Lung (tissue), 12 donors: ENCODE results near the gene HMCN2. TPM values are rescaled to one million over a fixed set of nuclear protein-coding genes. Genes with fewer than 3 reads are reported as not detected.
A peak's percentile ranks its signal among the peaks of the same experiment; 100 is the strongest.

Source experiments
- ATAC-seq: fragments of 200-7000 bp; cut with Tn5 transposase; one replicate; pipeline ENCODE4 v1.9.1; 2020; ENCODE audit warnings: moderate number of reproducible peaks; ENCODE audit not compliant: insufficient read depth, low FRiP score
- DNase-seq, 3 donors: peaks; one replicate each; pipeline ENCODE4 v3.0.0-alpha.2; 2013 to 2017
- H3K27ac ChIP-seq, 2 donors: one replicate each; pipeline ENCODE4 v1.5.1; 2013; ENCODE audit warnings: mild to moderate bottlenecking in 2 of 2, moderate library complexity in 2 of 2, control low read depth in 1 of 2, inconsistent platforms in 1 of 2, low read depth in 1 of 2, low read length in 1 of 2
- H3K27me3 ChIP-seq, 3 donors: one replicate each; pipeline ENCODE4 v1.5.1; 2013; ENCODE audit warnings: low read length in 2 of 3; ENCODE audit not compliant: control insufficient read depth in 3 of 3, insufficient read depth in 3 of 3
- H3K36me3 ChIP-seq, 4 donors: one replicate each; pipeline ENCODE4 v1.5.1; 2013; ENCODE audit warnings: low read length in 4 of 4, mild to moderate bottlenecking in 1 of 4, moderate library complexity in 1 of 4; ENCODE audit not compliant: control insufficient read depth in 4 of 4, insufficient read depth in 4 of 4
- H3K4me1 ChIP-seq, 5 donors: one replicate each; pipeline ENCODE4 v1.5.1; 2013; ENCODE audit warnings: low read length in 5 of 5, mild to moderate bottlenecking in 2 of 5, moderate library complexity in 1 of 5; ENCODE audit not compliant: control insufficient read depth in 5 of 5, insufficient read depth in 5 of 5
- H3K4me3 ChIP-seq: one replicate; pipeline ENCODE4 v1.5.1; 2013; ENCODE audit warnings: mild to moderate bottlenecking, control low read depth, moderate library complexity
- H3K9ac ChIP-seq, 2 donors: one replicate each; pipeline ENCODE4 v1.5.1; 2013; ENCODE audit warnings: low read length in 2 of 2, control low read depth in 1 of 2; ENCODE audit not compliant: insufficient read depth in 1 of 2
- H3K9me3 ChIP-seq, 4 donors: one replicate each; pipeline ENCODE4 v1.5.1; 2013; ENCODE audit warnings: low read length in 3 of 4, mild to moderate bottlenecking in 1 of 4, moderate library complexity in 1 of 4; ENCODE audit not compliant: control insufficient read depth in 4 of 4, insufficient read depth in 3 of 4
- WGBS, 2 donors: extraction: QIAGEN DNeasy Blood & Tissue Kit; methylation state at CpG; one replicate each; pipeline ENCODE4 v1.1.7; 2013; 5-methylcytosine and 5-hydroxymethylcytosine counted together
- polyA plus RNA-seq, 2 donors: library from polyadenylated mRNA; stranded (reverse); fragments of 200-250 nt; gene quantifications; one replicate each; pipeline ENCODE4 v1.2.1, GENCODE V29; 2013
- total RNA-seq, 2 donors: library from RNA; depleted of rRNA in 1 of 2; stranded (reverse); fragments of >200 nt in 1 of 2; gene quantifications; one replicate each; pipeline ENCODE4 v1.2.1, GENCODE V29; 2014 to 2021
- TF ChIP-seq, protein P1 (sequence below): IDR thresholded peaks from 2 replicates; pipeline ENCODE4 v1.5.1; 2012; ENCODE audit warnings: mild to moderate bottlenecking; ENCODE audit errors: control extremely low read depth, extremely low read depth
- donor health status: control.
- donor health status: control.
- donor health status: Bipolar disorder and iron deficiency.
- donor health status: healthy.
- donor health status: DM: yes; HTN: yes; CAD: no.

HMCN2 gene
- total and polyA plus RNA-seq, 4 donors = 2.1 to 5.2 (median 3.7) TPM

DNA sequence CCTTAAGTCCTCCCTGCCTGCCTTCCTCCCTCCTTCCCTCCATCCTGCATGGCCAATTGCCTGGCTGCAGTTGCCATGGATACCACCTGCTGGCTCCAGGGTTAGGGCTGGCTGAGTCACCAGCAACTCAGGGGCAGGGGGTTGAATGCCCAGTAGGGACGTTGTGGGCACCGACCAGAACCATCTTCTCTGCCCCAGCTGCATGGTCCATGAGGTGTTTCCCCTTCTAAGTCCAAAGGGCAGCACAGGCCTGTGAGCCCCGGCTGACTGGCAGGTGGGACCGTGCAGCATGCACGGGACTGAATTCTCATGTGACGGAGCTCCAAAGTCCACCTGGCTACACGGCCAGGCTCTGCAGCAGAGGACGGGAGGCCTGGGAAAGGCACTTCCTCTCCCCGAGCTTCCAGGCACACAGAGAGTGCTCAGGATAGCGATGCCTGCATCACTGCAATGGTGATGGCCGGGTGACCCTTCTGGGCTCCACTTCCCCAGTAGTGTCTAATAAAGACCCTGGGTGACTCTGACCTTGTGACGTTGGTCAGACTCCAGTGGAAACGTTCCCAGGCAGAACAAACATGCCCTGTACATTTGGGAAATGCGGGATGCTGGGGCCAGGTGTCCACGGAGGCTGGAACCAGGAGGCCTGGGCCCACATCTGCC is 184.9 kb downstream of the HMCN2 start:
- H3K27ac ChIP-seq = peak overlapping the region; percentile 13 to 23
- TF ChIP-seq, protein P1, sequence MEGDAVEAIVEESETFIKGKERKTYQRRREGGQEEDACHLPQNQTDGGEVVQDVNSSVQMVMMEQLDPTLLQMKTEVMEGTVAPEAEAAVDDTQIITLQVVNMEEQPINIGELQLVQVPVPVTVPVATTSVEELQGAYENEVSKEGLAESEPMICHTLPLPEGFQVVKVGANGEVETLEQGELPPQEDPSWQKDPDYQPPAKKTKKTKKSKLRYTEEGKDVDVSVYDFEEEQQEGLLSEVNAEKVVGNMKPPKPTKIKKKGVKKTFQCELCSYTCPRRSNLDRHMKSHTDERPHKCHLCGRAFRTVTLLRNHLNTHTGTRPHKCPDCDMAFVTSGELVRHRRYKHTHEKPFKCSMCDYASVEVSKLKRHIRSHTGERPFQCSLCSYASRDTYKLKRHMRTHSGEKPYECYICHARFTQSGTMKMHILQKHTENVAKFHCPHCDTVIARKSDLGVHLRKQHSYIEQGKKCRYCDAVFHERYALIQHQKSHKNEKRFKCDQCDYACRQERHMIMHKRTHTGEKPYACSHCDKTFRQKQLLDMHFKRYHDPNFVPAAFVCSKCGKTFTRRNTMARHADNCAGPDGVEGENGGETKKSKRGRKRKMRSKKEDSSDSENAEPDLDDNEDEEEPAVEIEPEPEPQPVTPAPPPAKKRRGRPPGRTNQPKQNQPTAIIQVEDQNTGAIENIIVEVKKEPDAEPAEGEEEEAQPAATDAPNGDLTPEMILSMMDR = no peak
- peaks cover 3 to 51% (median 38%) of the 10 kb centered on the region in 5 donors for H3K4me1 ChIP-seq
- no peaks in the 10 kb centered on the region for H3K9me3 ChIP-seq
- no peak for DNase-seq
- WGBS, 2 donors = 75 to 81% methylated on average over 15 of the region's 15 CpGs
- no peak for ATAC-seq
- no peak overlapping the region for H3K9ac ChIP-seq
- no peaks in the 10 kb centered on the region for H3K36me3 ChIP-seq
- no peaks in the 10 kb centered on the region for H3K27me3 ChIP-seq
- no peak overlapping the region for H3K4me3 ChIP-seq

DNA sequence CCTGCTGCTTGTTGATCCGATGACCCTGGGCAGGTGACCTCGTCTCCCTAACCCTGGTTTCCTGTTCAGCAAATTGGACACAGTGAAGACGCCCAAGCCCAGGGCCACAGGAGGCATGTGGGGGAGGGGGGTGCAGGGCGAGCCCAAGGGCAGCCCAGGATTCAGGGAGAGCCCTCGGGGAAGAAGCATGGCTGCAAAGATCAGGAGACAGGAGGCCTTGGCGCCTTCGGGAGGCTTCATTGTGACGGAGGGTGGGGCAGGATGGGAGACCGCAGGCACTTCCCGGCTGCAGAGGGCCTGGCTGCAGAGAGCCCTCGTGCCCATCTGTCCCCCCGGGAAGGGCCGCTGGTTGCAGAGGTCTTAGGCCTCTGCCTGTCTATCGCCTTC is 185.4 kb downstream of the HMCN2 start:
- DNase-seq (no peak), ATAC-seq (no peak)
- no peak overlapping the region for H3K4me3 ChIP-seq
- H3K9ac ChIP-seq = no peak overlapping the region
- peaks cover 3 to 47% (median 33%) of the 10 kb centered on the region in 5 donors for H3K4me1 ChIP-seq
- 49 to 60% methylated on average over 14 of the region's 14 CpGs for WGBS, 2 donors
- no peaks in the 10 kb centered on the region for H3K9me3 ChIP-seq
- peaks cover 0 to 2% (median 0%) of the 10 kb centered on the region in 3 donors for H3K27me3 ChIP-seq
- H3K36me3 ChIP-seq = no peaks in the 10 kb centered on the region
- peak overlapping the region in 1 of 2 donors; percentile 23 for H3K27ac ChIP-seq
- TF ChIP-seq, protein P1 = no peak

DNA sequence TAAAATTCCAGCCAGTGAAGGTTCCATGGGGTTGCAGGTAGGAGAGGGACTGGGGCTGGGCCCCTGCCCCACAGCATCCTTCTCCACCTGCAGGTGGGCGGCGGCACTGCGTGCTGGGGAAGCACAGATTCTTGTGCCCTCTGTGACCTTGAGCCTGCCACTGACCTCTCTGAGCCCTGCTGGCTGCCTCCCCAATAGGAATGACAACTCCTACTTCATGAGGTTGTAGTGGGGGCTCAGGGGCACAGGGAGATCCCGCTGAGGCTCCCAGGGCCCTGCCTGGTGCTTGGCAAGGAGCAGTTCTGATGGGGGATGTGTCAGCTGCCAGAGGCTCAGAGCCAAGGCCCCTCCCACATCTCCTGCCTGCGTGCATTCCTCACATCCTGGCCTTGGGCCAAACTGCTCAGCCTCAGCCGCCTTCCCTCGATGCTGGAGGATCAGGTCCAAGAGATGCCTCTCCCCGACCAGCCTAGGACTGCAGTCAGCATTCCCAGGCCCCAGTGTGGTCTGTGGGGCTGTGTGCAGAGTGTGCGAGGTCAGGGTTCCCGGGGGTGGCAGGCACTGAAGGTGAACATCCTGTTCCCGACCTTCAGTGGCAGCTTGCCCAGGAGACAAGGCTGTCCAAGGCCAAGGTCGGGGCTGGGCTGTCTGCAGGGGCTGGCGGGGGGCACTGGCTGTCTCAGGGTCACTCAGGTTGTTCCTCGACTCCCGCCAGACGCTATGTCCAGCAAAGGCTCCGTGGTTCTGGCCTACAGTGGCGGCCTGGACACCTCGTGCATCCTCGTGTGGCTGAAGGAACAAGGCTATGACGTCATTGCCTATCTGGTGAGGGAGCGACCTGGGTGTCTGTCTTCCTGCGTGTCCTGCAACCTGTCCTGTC is 186.2 kb downstream of the HMCN2 start:
- DNase-seq = peak; percentile 95 to 97 (median 97)
- peak; percentile 76 for ATAC-seq
- H3K27me3 ChIP-seq = peaks cover 0 to 3% (median 0%) of the 10 kb centered on the region in 3 donors
- TF ChIP-seq, protein P1 = no peak
- 35 to 49% methylated on average over 23 of the region's 23 CpGs for WGBS, 2 donors
- H3K36me3 ChIP-seq = no peaks in the 10 kb centered on the region
- H3K27ac ChIP-seq = peak overlapping the region; percentile 23 to 26
- H3K4me1 ChIP-seq = peaks cover 0 to 44% (median 30%) of the 10 kb centered on the region in 5 donors
- H3K9me3 ChIP-seq = no peaks in the 10 kb centered on the region
- H3K4me3 ChIP-seq = no peak overlapping the region
- H3K9ac ChIP-seq = no peak overlapping the region
